Effector memory CD8-positive, alpha-beta T cell (primary cell): ENCODE data around the gene TRPC4AP.

ENCODE experiments used
- ATAC-seq: fragments of 150-1000 bp; cut with Tn5 transposase; replicated peaks from 2 replicates; pipeline ENCODE4 v1.10.0; 2021; ENCODE audit warnings: mild to moderate bottlenecking, moderate library complexity
- DNase-seq, 3 experiments: peaks; one replicate each; pipeline ENCODE4 v3.0.0; 2021
- H3K27ac Mint-ChIP-seq, 2 donors: one replicate each; pipeline ENCODE4 v1.8.0; 2022; ENCODE audit warnings: mild to moderate bottlenecking in 2 of 2, mixed read lengths in 2 of 2, moderate library complexity in 2 of 2
- H3K27me3 Mint-ChIP-seq, 2 donors: one replicate each; pipeline ENCODE4 v1.8.0; 2022; ENCODE audit warnings: mixed read lengths in 2 of 2
- H3K36me3 Mint-ChIP-seq: one replicate; pipeline ENCODE4 v1.8.0; 2022; ENCODE audit warnings: mild to moderate bottlenecking, moderate library complexity, mixed read lengths; ENCODE audit not compliant: insufficient read depth
- H3K4me1 Mint-ChIP-seq, 2 donors: one replicate each; pipeline ENCODE4 v1.8.0; 2022; ENCODE audit warnings: low read depth in 2 of 2, mixed read lengths in 2 of 2
- H3K4me3 Mint-ChIP-seq, 2 donors: one replicate each; pipeline ENCODE4 v1.8.0; 2022; ENCODE audit warnings: mild to moderate bottlenecking in 2 of 2, mixed read lengths in 2 of 2, moderate library complexity in 2 of 2
- H3K9me3 Mint-ChIP-seq, 2 donors: one replicate each; pipeline ENCODE4 v1.8.0; 2022; ENCODE audit warnings: mixed read lengths in 2 of 2
- total RNA-seq, 9 experiments: gene quantifications; one replicate each; lab custom pipeline; 2026; lab: John Stamatoyannopoulos, UW

Gene TRPC4AP, protein sequence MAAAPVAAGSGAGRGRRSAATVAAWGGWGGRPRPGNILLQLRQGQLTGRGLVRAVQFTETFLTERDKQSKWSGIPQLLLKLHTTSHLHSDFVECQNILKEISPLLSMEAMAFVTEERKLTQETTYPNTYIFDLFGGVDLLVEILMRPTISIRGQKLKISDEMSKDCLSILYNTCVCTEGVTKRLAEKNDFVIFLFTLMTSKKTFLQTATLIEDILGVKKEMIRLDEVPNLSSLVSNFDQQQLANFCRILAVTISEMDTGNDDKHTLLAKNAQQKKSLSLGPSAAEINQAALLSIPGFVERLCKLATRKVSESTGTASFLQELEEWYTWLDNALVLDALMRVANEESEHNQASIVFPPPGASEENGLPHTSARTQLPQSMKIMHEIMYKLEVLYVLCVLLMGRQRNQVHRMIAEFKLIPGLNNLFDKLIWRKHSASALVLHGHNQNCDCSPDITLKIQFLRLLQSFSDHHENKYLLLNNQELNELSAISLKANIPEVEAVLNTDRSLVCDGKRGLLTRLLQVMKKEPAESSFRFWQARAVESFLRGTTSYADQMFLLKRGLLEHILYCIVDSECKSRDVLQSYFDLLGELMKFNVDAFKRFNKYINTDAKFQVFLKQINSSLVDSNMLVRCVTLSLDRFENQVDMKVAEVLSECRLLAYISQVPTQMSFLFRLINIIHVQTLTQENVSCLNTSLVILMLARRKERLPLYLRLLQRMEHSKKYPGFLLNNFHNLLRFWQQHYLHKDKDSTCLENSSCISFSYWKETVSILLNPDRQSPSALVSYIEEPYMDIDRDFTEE
- 138 to 203 (median 159) reads per million in 9 experiments for total RNA-seq

GRCh38 chr20:35092524-35093266 is at the start of gene TRPC4AP:
Gene TRPC4AP (minus strand): TSS chr20:35092807. CDS start chr20:35092781, 26 bp downstream.
- DNase-seq (peak; percentile 82 to 88 (median 85)), ATAC-seq (peak; percentile 96)
- peak within 1 kb of the TSS; percentile 86 to 90 for H3K4me3 Mint-ChIP-seq
- no peaks in the 10 kb centered on the region for H3K9me3 Mint-ChIP-seq
- H3K27me3 Mint-ChIP-seq, result no peaks in the 10 kb centered on the region
- peak within 1 kb of the TSS; percentile 88 to 90 for H3K27ac Mint-ChIP-seq
- peaks cover 28 to 41% of the 10 kb centered on the region in 2 donors for H3K4me1 Mint-ChIP-seq
- H3K36me3 Mint-ChIP-seq, result peaks cover 24% of the 10 kb centered on the region

DNA sequence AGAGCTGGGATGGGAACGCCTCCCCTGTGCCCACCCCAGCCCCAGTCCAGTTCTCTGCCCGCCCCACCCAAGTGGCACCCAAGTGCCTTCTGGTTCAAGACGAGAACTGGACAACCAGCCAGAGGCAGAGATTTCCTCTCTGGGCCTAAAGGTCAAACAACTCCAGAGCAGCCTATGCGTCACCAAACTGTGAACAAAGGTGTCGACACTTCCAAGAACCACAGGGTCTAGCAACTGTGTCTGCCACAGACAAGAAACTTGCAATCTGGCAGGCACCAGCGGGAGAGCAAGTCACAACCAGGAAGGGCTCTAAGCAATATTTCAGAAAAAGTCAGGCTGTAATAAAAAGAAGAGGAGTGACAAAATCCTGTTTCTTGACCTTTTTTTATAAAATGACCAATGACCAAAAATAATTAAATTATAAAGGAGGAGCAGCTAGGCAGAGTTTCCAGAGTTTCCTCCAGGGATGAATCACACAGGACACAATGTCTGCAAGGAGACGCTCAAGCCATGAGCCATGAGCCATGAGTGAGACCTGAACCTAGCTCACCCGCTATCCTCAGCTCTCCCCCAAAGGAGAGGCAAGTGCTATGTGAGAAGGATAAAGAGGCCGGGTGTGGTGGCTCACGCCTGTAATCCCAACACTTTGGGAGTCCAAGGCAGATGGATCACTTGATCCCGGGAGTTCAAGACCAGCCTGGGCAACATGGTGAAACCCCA is 43.4 kb upstream of the TRPC4AP start:
- H3K4me3 Mint-ChIP-seq, result no peak overlapping the region
- DNase-seq, result no peak
- ATAC-seq, result no peak
- H3K27me3 Mint-ChIP-seq, result no peaks in the 10 kb centered on the region
- peak overlapping the region in 1 of 2 donors; percentile 29 for H3K27ac Mint-ChIP-seq
- peaks cover 96% of the 10 kb centered on the region for H3K36me3 Mint-ChIP-seq
- peaks cover under 1 to 11% of the 10 kb centered on the region in 2 donors for H3K4me1 Mint-ChIP-seq
- H3K9me3 Mint-ChIP-seq, result no peaks in the 10 kb centered on the region

GRCh38 chr20:35134880-35135279 is 42.3 kb upstream of the TRPC4AP start:
- no peak overlapping the region for H3K4me3 Mint-ChIP-seq
- H3K36me3 Mint-ChIP-seq, result peaks cover 91% of the 10 kb centered on the region
- ATAC-seq, result no peak
- peak overlapping the region in 1 of 2 donors; percentile 22 for H3K27ac Mint-ChIP-seq
- DNase-seq, result no peak
- H3K4me1 Mint-ChIP-seq, result peaks cover 0 to 2% of the 10 kb centered on the region in 2 donors
- no peaks in the 10 kb centered on the region for H3K27me3 Mint-ChIP-seq
- no peaks in the 10 kb centered on the region for H3K9me3 Mint-ChIP-seq

- Mint-ChIP-seq H3K4me1 (no peaks in the 10 kb centered on the region), H3K36me3 (peaks cover 87% of the 10 kb centered on the region), H3K27ac (no peak overlapping the region), H3K27me3 (no peaks in the 10 kb centered on the region), H3K4me3 (no peak overlapping the region), H3K9me3 (no peaks in the 10 kb centered on the region)
- no peak for ATAC-seq
- DNase-seq, result no peak
Measured at GRCh38 chr20:35134472-35134871, 41.9 kb upstream of the TRPC4AP start.

GRCh38 chr20:35133735-35134134 is 41.1 kb upstream of the TRPC4AP start:
- DNase-seq (no peak), ATAC-seq (no peak)
- Mint-ChIP-seq H3K36me3 (peaks cover 86% of the 10 kb centered on the region), H3K4me3 (no peak overlapping the region), H3K27ac (no peak overlapping the region), H3K27me3 (no peaks in the 10 kb centered on the region), H3K4me1 (no peaks in the 10 kb centered on the region), H3K9me3 (no peaks in the 10 kb centered on the region)

DNA sequence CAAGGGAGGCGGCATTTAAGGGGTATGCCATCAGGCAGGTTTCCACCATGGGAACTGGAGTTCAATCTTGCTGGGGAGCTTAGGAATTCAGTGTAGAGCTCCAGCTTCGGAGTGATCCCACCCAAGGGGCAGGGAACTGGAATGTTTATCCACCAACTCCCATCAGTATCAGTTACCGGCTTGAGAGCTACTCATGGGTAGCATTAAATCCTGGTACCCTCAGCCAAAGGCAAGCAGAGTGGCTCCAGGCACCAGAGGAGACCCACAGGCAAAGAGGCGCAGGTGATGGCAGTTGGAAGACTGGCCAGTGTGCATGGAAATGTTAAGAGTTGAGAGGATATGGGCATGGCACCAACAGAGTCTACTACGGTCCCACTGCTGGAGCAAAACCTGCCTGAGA is 40.4 kb upstream of the TRPC4AP start:
- Mint-ChIP-seq H3K27ac (no peak overlapping the region), H3K4me1 (no peaks in the 10 kb centered on the region), H3K9me3 (no peaks in the 10 kb centered on the region), H3K4me3 (no peak overlapping the region), H3K36me3 (peaks cover 88% of the 10 kb centered on the region), H3K27me3 (no peaks in the 10 kb centered on the region)
- ATAC-seq, result no peak
- no peak for DNase-seq

- Mint-ChIP-seq H3K36me3 (peaks cover 89% of the 10 kb centered on the region), H3K4me3 (no peak overlapping the region), H3K9me3 (no peaks in the 10 kb centered on the region), H3K27me3 (no peaks in the 10 kb centered on the region), H3K27ac (peak overlapping the region in 1 of 2 donors; percentile 38), H3K4me1 (no peaks in the 10 kb centered on the region)
- no peak for DNase-seq
- no peak for ATAC-seq
Measured at GRCh38 chr20:35131934-35132333, 39.3 kb upstream of the TRPC4AP start.

GRCh38 chr20:35129647-35130069 is 37.1 kb upstream of the TRPC4AP start:
- H3K27ac Mint-ChIP-seq, result no peak overlapping the region
- no peaks in the 10 kb centered on the region for H3K27me3 Mint-ChIP-seq
- no peak for DNase-seq
- peaks cover 89% of the 10 kb centered on the region for H3K36me3 Mint-ChIP-seq
- no peak overlapping the region for H3K4me3 Mint-ChIP-seq
- no peaks in the 10 kb centered on the region for H3K4me1 Mint-ChIP-seq
- no peaks in the 10 kb centered on the region for H3K9me3 Mint-ChIP-seq
- ATAC-seq, result no peak

DNA sequence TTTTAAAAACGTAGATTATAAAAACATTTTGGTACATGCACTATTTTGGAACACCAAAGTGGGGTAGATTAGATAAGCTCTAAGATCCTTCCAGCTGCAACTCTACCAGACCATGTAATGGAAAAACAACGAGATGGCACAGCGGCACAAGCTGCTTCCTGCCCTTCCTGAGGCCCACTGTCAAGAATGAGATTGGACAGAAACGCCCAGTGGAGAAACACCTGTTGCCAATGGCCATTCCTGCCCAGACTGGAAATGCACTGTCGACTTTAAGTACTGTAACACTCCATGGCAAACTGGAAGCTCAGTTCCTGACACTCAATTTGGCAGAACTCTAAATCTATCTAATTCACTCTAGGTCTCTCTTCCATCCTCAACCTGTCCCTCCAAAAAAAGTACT is 33.1 kb upstream of the TRPC4AP start:
- H3K27me3 Mint-ChIP-seq, result no peaks in the 10 kb centered on the region
- H3K4me3 Mint-ChIP-seq, result no peak overlapping the region
- H3K9me3 Mint-ChIP-seq, result no peaks in the 10 kb centered on the region
- no peak for DNase-seq
- ATAC-seq, result no peak
- H3K36me3 Mint-ChIP-seq, result peaks cover 88% of the 10 kb centered on the region
- H3K27ac Mint-ChIP-seq, result peak overlapping the region in 1 of 2 donors; percentile 4
- H3K4me1 Mint-ChIP-seq, result no peaks in the 10 kb centered on the region

DNA sequence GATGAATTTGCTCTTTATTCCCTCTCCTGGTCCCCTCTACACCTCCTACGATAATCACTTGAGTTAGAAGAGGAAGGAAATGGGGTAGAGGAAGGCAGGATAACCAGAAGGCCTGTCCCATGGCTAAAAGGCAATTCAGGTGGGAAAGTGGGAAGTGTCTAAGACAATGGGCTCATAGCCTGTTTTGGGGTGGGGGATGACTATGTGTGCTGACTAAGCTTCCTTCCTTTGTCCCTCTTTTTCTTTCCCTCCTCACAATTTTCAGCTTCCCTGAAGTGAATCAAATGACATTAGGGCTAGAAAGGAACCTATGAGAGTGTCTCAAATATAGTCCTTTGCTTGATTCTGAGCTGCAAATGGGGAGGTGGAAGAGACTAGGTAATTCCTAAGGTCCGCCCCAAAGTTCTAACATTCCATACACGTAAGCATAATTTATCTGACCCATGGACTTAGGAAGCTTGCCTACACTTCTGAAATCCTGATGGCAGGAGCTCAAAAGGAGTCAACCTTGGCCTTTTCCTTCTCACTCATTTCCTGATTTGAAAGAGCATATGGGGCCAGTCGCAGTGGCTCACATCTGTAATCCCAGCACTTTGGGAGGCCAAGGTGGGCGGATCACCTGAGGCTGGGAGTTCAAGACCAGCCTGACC is 30.3 kb upstream of the TRPC4AP start:
- H3K27ac Mint-ChIP-seq, result peak overlapping the region in 1 of 2 donors; percentile 26
- H3K27me3 Mint-ChIP-seq, result no peaks in the 10 kb centered on the region
- no peak overlapping the region for H3K4me3 Mint-ChIP-seq
- H3K9me3 Mint-ChIP-seq, result no peaks in the 10 kb centered on the region
- DNase-seq (no peak), ATAC-seq (no peak)
- no peaks in the 10 kb centered on the region for H3K4me1 Mint-ChIP-seq
- H3K36me3 Mint-ChIP-seq, result peaks cover 95% of the 10 kb centered on the region

DNA sequence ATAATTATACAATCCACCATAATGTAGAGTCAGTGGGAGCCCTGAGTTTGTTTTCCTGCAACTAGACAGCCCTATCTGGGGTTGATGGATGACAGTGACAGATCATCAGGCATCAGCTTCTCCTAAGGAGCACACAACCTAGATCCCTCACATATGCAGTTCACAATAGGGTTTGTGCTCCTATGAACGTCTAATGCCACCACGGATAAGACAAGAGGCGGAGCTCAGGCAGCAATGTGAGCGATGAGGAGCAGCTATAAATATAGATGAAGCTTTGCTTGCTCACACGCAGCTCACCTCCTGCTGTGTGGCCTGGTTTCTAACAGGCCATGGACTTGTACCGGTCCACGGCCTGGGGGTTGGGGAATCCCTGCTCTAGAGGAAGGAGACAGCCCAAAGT is 28.6 kb upstream of the TRPC4AP start:
- peaks cover 80% of the 10 kb centered on the region for H3K36me3 Mint-ChIP-seq

DNA sequence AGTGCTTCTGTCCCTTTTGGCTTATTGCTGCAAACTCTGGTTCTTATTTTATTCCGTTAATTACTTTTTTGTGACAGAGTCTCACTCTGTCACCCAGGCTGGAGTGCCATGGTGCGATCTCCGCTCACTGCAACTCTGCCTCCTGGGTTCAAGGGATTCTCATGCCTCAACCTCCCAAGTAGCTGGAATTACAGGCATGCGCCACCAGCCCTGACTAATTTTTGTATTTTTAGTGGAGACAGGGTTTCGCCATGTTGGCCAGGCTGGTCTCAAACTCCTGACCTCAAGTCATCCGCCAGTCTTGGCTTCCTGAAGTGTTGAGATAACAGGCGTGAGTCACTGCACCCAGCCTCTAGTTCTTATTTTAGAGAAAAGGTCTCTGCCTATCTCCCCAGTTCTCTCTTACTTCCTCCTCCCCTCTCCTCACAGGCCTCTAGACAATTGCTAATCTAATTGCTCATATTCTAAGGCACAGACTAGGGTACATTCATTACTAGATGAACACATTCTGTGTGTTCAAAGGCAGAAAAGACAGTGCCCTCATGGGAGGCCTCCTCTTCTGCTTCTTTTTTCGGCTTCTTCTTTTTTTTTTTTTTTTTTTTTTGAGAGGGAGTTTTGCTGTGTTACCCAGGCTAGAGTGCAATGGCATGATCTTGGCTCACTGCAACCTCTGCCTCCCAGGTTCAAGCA is 27.6 kb upstream of the TRPC4AP start:
- Mint-ChIP-seq H3K9me3 (no peaks in the 10 kb centered on the region), H3K27me3 (no peaks in the 10 kb centered on the region), H3K4me1 (no peaks in the 10 kb centered on the region), H3K4me3 (no peak overlapping the region), H3K36me3 (peaks cover 80% of the 10 kb centered on the region), H3K27ac (peak overlapping the region in 1 of 2 donors; percentile 75)
- no peak for DNase-seq
- ATAC-seq, result no peak

More for the DNA sequence above, 28.6 kb upstream of the TRPC4AP start:
- Mint-ChIP-seq H3K9me3 (no peaks in the 10 kb centered on the region), H3K4me3 (no peak overlapping the region), H3K27ac (peak overlapping the region in 1 of 2 donors; percentile 75), H3K4me1 (no peaks in the 10 kb centered on the region), H3K27me3 (no peaks in the 10 kb centered on the region)
- ATAC-seq, result no peak
- no peak for DNase-seq
